Stimulated activated CD4-positive, alpha-beta T cell treated with anti-CD3 and anti-CD28 coated beads, Interleukin-4, amount 100 ng/mL, for 48 hours (primary cell): ENCODE measurements around the gene UNC13A.
"Not testable (repeated sequence)": the region's sequence is repeated elsewhere in the genome, so short reads cannot be mapped to it uniquely, and the experiment has no call there.

Source experiments
- DNase-seq, 2 donors: peaks; one replicate each; pipeline ENCODE4 v3.0.0-alpha.2; 2020; ENCODE audit warnings: low read depth in 2 of 2

The UNC13A gene

GRCh38 chr19:17604372-17605025 lies 83.7 kb downstream of the UNC13A start:
- DNase-seq = no peak

- no peak for DNase-seq
These were observed 85.2 kb downstream of the UNC13A start for GRCh38 chr19:17602872-17603510.

GRCh38 chr19:17602217-17602616 lies 85.9 kb downstream of the UNC13A start:
- no peak for DNase-seq

- no peak for DNase-seq
These were observed 86.5 kb downstream of the UNC13A start for GRCh38 chr19:17601683-17602082.

GRCh38 chr19:17599780-17600179 lies 88.4 kb downstream of the UNC13A start:
- no peak for DNase-seq

GRCh38 chr19:17598953-17599352 lies 89.2 kb downstream of the UNC13A start:
- DNase-seq = no peak

GRCh38 chr19:17598063-17598462 lies 90.1 kb downstream of the UNC13A start:
- not testable (repeated sequence) for DNase-seq

- not testable (repeated sequence) for DNase-seq
These were observed 93.9 kb downstream of the UNC13A start for GRCh38 chr19:17594296-17594695.

- no peak for DNase-seq
These were observed 97.3 kb downstream of the UNC13A start for GRCh38 chr19:17590866-17591265.

GRCh38 chr19:17585395-17585794 lies 102.8 kb downstream of the UNC13A start:
- not testable (repeated sequence) for DNase-seq

GRCh38 chr19:17584132-17584531 lies 104.0 kb downstream of the UNC13A start:
- no peak for DNase-seq

GRCh38 chr19:17582613-17583012 lies 105.5 kb downstream of the UNC13A start:
- DNase-seq = no peak

GRCh38 chr19:17581211-17581874 lies 106.8 kb downstream of the UNC13A start:
- no peak for DNase-seq

GRCh38 chr19:17580470-17581144 lies 107.5 kb downstream of the UNC13A start:
- DNase-seq = no peak

- DNase-seq = peak in 1 of 2 donors; percentile 19
These were observed 108.4 kb downstream of the UNC13A start for GRCh38 chr19:17579661-17580244.

GRCh38 chr19:17577457-17578097 lies 110.6 kb downstream of the UNC13A start:
- no peak for DNase-seq

GRCh38 chr19:17576758-17577456 lies 111.2 kb downstream of the UNC13A start:
- DNase-seq = peak in 1 of 2 donors; percentile 55

- DNase-seq = no peak
These were observed 112.0 kb downstream of the UNC13A start for GRCh38 chr19:17575871-17576757.

- no peak for DNase-seq
These were observed 115.5 kb downstream of the UNC13A start for GRCh38 chr19:17572638-17573037.

- no peak for DNase-seq
These were observed 117.4 kb downstream of the UNC13A start for GRCh38 chr19:17570791-17571190.
